NCI-H2107 treated with DMSO at 0.1 percent for 48 hours (cell line): Measurements from ENCODE around the gene COMP.

Experiments used
- DNase-seq: peaks from one replicate; lab custom pipeline; 2025; ENCODE audit not compliant: unreplicated experiment; lab: John Stamatoyannopoulos, UW

COMP gene

GRCh38 chr19:18770663-18771327 is 20.3 kb downstream of the COMP start:
- DNase-seq, result no peak

GRCh38 chr19:18769989-18770528 is 21.0 kb downstream of the COMP start:
- no peak for DNase-seq

- no peak for DNase-seq
Observed at GRCh38 chr19:18768997-18769891, 21.9 kb downstream of the COMP start.

- DNase-seq, result no peak
Observed at GRCh38 chr19:18768046-18768771, 22.9 kb downstream of the COMP start.

- peak; percentile 86 for DNase-seq
Observed at GRCh38 chr19:18765224-18765623, 25.9 kb downstream of the COMP start.

- DNase-seq, result no peak
Observed at GRCh38 chr19:18764591-18765051, 26.5 kb downstream of the COMP start.

- no peak for DNase-seq
Observed at GRCh38 chr19:18763674-18764590, 27.2 kb downstream of the COMP start.

- peak; percentile 43 for DNase-seq
Observed at GRCh38 chr19:18762125-18763023, 28.7 kb downstream of the COMP start.

GRCh38 chr19:18761531-18762110 is 29.5 kb downstream of the COMP start:
- no peak for DNase-seq

- DNase-seq, result no peak
Observed at GRCh38 chr19:18760440-18761383, 30.4 kb downstream of the COMP start.

- no peak for DNase-seq
Observed at GRCh38 chr19:18759995-18760426, 31.1 kb downstream of the COMP start.

GRCh38 chr19:18759304-18759994 is 31.7 kb downstream of the COMP start:
- DNase-seq, result no peak

GRCh38 chr19:18756896-18757295 is 34.2 kb downstream of the COMP start:
- DNase-seq, result no peak

GRCh38 chr19:18754501-18754900 is 36.6 kb downstream of the COMP start:
- no peak for DNase-seq

GRCh38 chr19:18751571-18751970 is 39.5 kb downstream of the COMP start:
- DNase-seq, result no peak

- no peak for DNase-seq
Observed at GRCh38 chr19:18750295-18750970, 40.7 kb downstream of the COMP start.
